SK-N-SH treated with all-trans-retinoic acid at 6 μM for 48 hours (cell line): ENCODE data around the gene RGS21.
A peak's percentile ranks its signal among the peaks of the same experiment; 100 is the strongest.
"Not testable (repeated sequence)": the region's sequence is repeated elsewhere in the genome, so short reads cannot be mapped to it uniquely, and the experiment has no call there.

Experiments used
- ATAC-seq: fragments of 200-7000 bp; cut with Tn5 transposase; 3 replicates; pipeline ENCODE4 v1.9.1; 2020; ENCODE audit warnings: mild to moderate bottlenecking, moderate library complexity
- ARNTL ChIP-seq: fragments of 450-650 bp; formaldehyde crosslinking; IDR thresholded peaks from 2 replicates; pipeline ENCODE4 v1.5.0; 2020; ENCODE audit warnings: low read depth, mild to moderate bottlenecking, moderate library complexity, borderline replicate concordance
- BACH2 ChIP-seq: fragments of 250-450 bp; sonication (Bioruptor Pico); IDR thresholded peaks from 2 replicates; pipeline ENCODE4 v1.9.0; 2021; ENCODE audit warnings: mild to moderate bottlenecking, borderline replicate concordance
- CREB5 ChIP-seq: fragments of 250-450 bp; sonication (Bioruptor Pico); IDR thresholded peaks from 2 replicates; pipeline ENCODE4 v1.5.1; 2020; ENCODE audit warnings: low read depth, mild to moderate bottlenecking, moderate library complexity
- CSDC2 ChIP-seq: fragments of 250-450 bp; sonication (Bioruptor Pico); IDR thresholded peaks from 2 replicates; pipeline ENCODE4 v1.5.0; 2020; ENCODE audit warnings: mild to moderate bottlenecking, moderate library complexity
- CSRNP3 ChIP-seq: fragments of 250-450 bp; sonication (Bioruptor Pico); IDR thresholded peaks from 2 replicates; pipeline ENCODE4 v1.5.1; 2021; ENCODE audit warnings: mild to moderate bottlenecking, moderate library complexity
- ESRRG ChIP-seq: fragments of 250-450 bp; sonication (Bioruptor Pico); IDR thresholded peaks from 2 replicates; pipeline ENCODE4 v1.6.1; 2021; ENCODE audit warnings: mild to moderate bottlenecking
- GLIS3 ChIP-seq: fragments of 250-450 bp; sonication (Bioruptor Pico); IDR thresholded peaks from 2 replicates; pipeline ENCODE4 v1.5.0; 2020; ENCODE audit warnings: mild to moderate bottlenecking, moderate library complexity
- ISL1 ChIP-seq: fragments of 250-450 bp; sonication (Bioruptor Pico); IDR thresholded peaks from 2 replicates; pipeline ENCODE4 v2.1.2; 2022; ENCODE audit warnings: mild to moderate bottlenecking, moderate library complexity
- OSR1 ChIP-seq: fragments of 250-450 bp; sonication (Bioruptor Pico); IDR thresholded peaks from 2 replicates; pipeline ENCODE4 v1.8.0; 2022; ENCODE audit warnings: moderate library complexity, mild to moderate bottlenecking, inconsistent platforms
- POU6F1 ChIP-seq: fragments of 250-450 bp; sonication (Bioruptor Pico); IDR thresholded peaks from 2 replicates; pipeline ENCODE4 v1.8.0; 2021; ENCODE audit warnings: low read depth, mild to moderate bottlenecking, moderate library complexity, borderline replicate concordance
- PPARA ChIP-seq: fragments of 250-450 bp; sonication (Bioruptor Pico); IDR thresholded peaks from 2 replicates; pipeline ENCODE4 v1.5.0; 2020; ENCODE audit warnings: mild to moderate bottlenecking, borderline replicate concordance
- RARB ChIP-seq: fragments of 250-450 bp; sonication (Bioruptor Pico); IDR thresholded peaks from 2 replicates; pipeline ENCODE4 v1.8.0; 2021; ENCODE audit warnings: mild to moderate bottlenecking, moderate library complexity
- SNAI2 ChIP-seq: fragments of 250-450 bp; sonication (Bioruptor Pico); IDR thresholded peaks from 2 replicates; pipeline ENCODE4 v1.5.0; 2020; ENCODE audit warnings: mild to moderate bottlenecking, moderate library complexity
- TCF4 ChIP-seq: fragments of 250-450 bp; sonication (Bioruptor Pico); IDR thresholded peaks from 2 replicates; pipeline ENCODE4 v1.8.0; 2021; ENCODE audit warnings: mild to moderate bottlenecking, moderate library complexity, borderline replicate concordance
- TOX ChIP-seq: fragments of 250-450 bp; sonication (Bioruptor Pico); IDR thresholded peaks from 2 replicates; pipeline ENCODE4 v1.8.0; 2021; ENCODE audit warnings: mild to moderate bottlenecking, moderate library complexity, borderline replicate concordance
- ZC3H10 ChIP-seq: fragments of 250-450 bp; sonication (Bioruptor Pico); IDR thresholded peaks from 2 replicates; pipeline ENCODE4 v1.5.1; 2021; ENCODE audit warnings: mild to moderate bottlenecking, moderate library complexity
- ZFP3 ChIP-seq: fragments of 250-450 bp; sonication (Bioruptor Pico); IDR thresholded peaks from 2 replicates; pipeline ENCODE4 v1.5.0; 2020; ENCODE audit warnings: mild to moderate bottlenecking, moderate library complexity
- ZFP30 ChIP-seq: fragments of 450-650 bp; formaldehyde crosslinking; IDR thresholded peaks from 2 replicates; pipeline ENCODE4 v1.5.0; 2022; ENCODE audit warnings: mild to moderate bottlenecking, moderate library complexity
- ZNF8 ChIP-seq: fragments of 450-650 bp; formaldehyde crosslinking; IDR thresholded peaks from 2 replicates; pipeline ENCODE4 v1.5.0; 2020; ENCODE audit warnings: mild to moderate bottlenecking, moderate library complexity
- TF ChIP-seq, protein P1 (sequence below): fragments of 250-450 bp; sonication (Bioruptor Pico); IDR thresholded peaks from 2 replicates; pipeline ENCODE4 v1.5.0; 2020; ENCODE audit warnings: mild to moderate bottlenecking, moderate library complexity
- TF ChIP-seq, protein P2 (sequence below): fragments of 250-450 bp; sonication (Bioruptor Pico); IDR thresholded peaks from 2 replicates; pipeline ENCODE4 v1.8.0; 2020; ENCODE audit warnings: mild to moderate bottlenecking, moderate library complexity, borderline replicate concordance

Gene RGS21

DNA sequence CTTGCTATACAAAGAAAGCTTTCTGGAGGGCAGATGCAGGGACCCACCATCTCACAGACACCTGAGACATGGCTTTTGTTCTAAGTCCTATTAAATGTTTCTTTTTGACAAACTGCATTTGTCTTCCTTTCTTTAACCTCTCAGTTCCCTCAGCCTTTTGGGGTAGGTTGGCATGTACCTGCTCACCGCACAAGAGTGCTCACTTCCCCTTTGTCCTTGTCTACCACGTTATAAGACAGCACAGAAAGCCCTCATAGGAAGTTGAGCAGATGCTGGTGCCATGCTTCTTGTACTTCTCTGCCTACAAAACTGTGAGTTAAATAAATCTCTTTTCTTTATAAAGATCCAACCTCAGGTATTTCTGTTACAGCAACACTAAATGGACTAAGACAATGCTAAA lies 31.9 kb upstream of the RGS21 start:
- TF ChIP-seq ZFP30: no peak
- no peak for TF ChIP-seq ZFP3 (CRISPR knock-in tag)
- TF ChIP-seq CSDC2 (CRISPR knock-in tag): no peak
- no peak for TF ChIP-seq RARB (CRISPR knock-in tag)
- no peak for TF ChIP-seq PPARA (CRISPR knock-in tag)
- TF ChIP-seq TCF4 (CRISPR knock-in tag): no peak
- TF ChIP-seq, protein P1, sequence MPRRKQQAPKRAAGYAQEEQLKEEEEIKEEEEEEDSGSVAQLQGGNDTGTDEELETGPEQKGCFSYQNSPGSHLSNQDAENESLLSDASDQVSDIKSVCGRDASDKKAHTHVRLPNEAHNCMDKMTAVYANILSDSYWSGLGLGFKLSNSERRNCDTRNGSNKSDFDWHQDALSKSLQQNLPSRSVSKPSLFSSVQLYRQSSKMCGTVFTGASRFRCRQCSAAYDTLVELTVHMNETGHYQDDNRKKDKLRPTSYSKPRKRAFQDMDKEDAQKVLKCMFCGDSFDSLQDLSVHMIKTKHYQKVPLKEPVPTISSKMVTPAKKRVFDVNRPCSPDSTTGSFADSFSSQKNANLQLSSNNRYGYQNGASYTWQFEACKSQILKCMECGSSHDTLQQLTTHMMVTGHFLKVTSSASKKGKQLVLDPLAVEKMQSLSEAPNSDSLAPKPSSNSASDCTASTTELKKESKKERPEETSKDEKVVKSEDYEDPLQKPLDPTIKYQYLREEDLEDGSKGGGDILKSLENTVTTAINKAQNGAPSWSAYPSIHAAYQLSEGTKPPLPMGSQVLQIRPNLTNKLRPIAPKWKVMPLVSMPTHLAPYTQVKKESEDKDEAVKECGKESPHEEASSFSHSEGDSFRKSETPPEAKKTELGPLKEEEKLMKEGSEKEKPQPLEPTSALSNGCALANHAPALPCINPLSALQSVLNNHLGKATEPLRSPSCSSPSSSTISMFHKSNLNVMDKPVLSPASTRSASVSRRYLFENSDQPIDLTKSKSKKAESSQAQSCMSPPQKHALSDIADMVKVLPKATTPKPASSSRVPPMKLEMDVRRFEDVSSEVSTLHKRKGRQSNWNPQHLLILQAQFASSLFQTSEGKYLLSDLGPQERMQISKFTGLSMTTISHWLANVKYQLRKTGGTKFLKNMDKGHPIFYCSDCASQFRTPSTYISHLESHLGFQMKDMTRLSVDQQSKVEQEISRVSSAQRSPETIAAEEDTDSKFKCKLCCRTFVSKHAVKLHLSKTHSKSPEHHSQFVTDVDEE (CRISPR knock-in tag): no peak
- no peak for TF ChIP-seq TOX (CRISPR knock-in tag)
- TF ChIP-seq OSR1: no peak
- TF ChIP-seq POU6F1 (CRISPR knock-in tag): no peak
- no peak for TF ChIP-seq ESRRG
- no peak for TF ChIP-seq BACH2
- TF ChIP-seq SNAI2: no peak
- no peak for TF ChIP-seq GLIS3 (CRISPR knock-in tag)
- TF ChIP-seq, protein P2, sequence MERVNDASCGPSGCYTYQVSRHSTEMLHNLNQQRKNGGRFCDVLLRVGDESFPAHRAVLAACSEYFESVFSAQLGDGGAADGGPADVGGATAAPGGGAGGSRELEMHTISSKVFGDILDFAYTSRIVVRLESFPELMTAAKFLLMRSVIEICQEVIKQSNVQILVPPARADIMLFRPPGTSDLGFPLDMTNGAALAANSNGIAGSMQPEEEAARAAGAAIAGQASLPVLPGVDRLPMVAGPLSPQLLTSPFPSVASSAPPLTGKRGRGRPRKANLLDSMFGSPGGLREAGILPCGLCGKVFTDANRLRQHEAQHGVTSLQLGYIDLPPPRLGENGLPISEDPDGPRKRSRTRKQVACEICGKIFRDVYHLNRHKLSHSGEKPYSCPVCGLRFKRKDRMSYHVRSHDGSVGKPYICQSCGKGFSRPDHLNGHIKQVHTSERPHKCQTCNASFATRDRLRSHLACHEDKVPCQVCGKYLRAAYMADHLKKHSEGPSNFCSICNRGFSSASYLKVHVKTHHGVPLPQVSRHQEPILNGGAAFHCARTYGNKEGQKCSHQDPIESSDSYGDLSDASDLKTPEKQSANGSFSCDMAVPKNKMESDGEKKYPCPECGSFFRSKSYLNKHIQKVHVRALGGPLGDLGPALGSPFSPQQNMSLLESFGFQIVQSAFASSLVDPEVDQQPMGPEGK (CRISPR knock-in tag): no peak
- TF ChIP-seq ISL1 (CRISPR knock-in tag): no peak
- TF ChIP-seq ZNF8 (CRISPR knock-in tag): no peak
- no peak for TF ChIP-seq ARNTL (CRISPR knock-in tag)
- ATAC-seq: no peak

- no peak for ATAC-seq
- TF ChIP-seq, protein P2 (CRISPR knock-in tag): no peak
These were observed 13.8 kb upstream of the RGS21 start for GRCh38 chr1:192303029-192303428.

GRCh38 chr1:192308314-192308713 lies 8.5 kb upstream of the RGS21 start:
- ATAC-seq: not testable (repeated sequence)

- ATAC-seq: peak; percentile 61; the same call in 2 of the 3 replicates
- TF ChIP-seq BACH2 (no peak), TOX (CRISPR knock-in tag) (no peak), PPARA (CRISPR knock-in tag) (no peak), CREB5 (no peak), RARB (CRISPR knock-in tag) (no peak), CSDC2 (CRISPR knock-in tag) (no peak), GLIS3 (CRISPR knock-in tag) (no peak), SNAI2 (no peak), ISL1 (CRISPR knock-in tag) (no peak), POU6F1 (CRISPR knock-in tag) (no peak), CSRNP3 (CRISPR knock-in tag) (no peak), ZC3H10 (CRISPR knock-in tag) (no peak), ARNTL (CRISPR knock-in tag) (no peak), ESRRG (no peak), ZFP30 (no peak)
- TF ChIP-seq, protein P2 (CRISPR knock-in tag): no peak
These were observed 5.5 kb upstream of the RGS21 start for GRCh38 chr1:192311281-192311680.
